NCI-H2227 (cell line): ENCODE measurements around the gene EHMT2.

Experiments used
- DNase-seq: peaks from one replicate; lab custom pipeline; 2025; ENCODE audit not compliant: unreplicated experiment; lab: John Stamatoyannopoulos, UW

EHMT2 gene

DNA sequence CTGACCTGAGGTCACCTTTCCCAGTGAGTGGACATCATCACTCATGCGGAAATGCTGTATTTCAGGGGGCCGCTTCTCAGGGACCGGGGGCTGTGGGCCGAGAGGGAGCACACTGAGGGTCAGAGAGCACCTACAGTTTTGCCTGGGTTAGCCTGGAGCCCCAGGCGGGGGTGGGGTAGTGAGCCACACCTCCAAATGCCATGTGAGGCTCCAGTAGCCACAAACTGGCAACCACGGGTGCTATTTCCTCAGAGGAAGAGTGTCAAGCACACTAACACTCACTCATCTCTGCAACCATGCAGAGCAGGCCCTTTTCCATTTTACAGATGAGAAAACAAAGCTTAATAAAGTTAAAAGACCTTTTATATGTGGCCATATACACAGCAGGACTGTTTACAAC, 4.7 kb downstream of the EHMT2 start:
- DNase-seq, result no peak

GRCh38 chr6:31889331-31889972, 8.0 kb downstream of the EHMT2 start:
- no peak for DNase-seq

- DNase-seq, result peak; percentile 43
Measured at GRCh38 chr6:31888276-31889258, 8.9 kb downstream of the EHMT2 start.

DNA sequence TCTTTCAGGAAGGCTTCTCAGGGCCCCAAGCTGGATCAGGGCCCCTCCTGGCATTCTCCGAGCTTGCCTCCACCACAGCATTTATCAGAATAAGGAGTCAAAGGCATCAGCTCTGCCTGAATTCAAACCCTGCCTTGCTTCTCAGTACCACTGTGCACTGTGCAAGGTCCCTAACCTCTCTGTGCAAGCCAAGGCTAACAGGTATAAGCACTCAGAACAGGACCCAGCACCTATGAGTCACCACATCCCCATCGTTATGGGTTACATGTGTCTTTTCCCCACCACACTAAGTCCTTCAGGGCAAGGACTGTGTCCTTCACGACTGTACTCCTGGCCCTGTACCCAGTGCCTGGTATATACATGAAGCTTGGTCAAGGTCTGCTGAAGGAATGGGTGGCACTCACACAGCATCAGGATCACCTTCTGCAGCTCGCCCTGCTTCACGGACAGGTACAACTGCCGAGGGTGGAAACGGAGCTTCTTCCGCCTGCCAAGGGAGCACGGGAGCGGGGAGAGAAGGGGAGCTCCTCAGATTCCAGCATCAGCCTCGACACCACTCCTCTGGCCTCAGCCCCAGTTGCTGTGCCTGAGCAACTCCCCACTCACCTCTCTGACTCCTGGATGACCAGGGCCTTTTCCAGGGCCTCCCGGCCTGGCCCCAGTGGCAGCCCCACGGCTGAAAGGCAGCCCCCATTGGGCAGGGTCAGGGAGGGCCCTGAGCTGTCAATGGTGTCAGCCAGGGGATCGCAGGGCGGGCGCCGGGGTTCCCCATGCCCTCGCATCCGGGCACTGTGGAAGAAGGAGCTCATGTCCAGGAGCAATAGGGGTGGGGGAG, 10.1 kb downstream of the EHMT2 start:
- no peak for DNase-seq

GRCh38 chr6:31886541-31886991, 10.9 kb downstream of the EHMT2 start:
- no peak for DNase-seq

GRCh38 chr6:31884528-31885035, 12.9 kb downstream of the EHMT2 start:
- DNase-seq, result no peak

GRCh38 chr6:31883676-31884075, 13.8 kb downstream of the EHMT2 start:
- DNase-seq, result no peak

GRCh38 chr6:31882344-31882743, 15.2 kb downstream of the EHMT2 start:
- no peak for DNase-seq

- no peak for DNase-seq
Measured at GRCh38 chr6:31881136-31881859, 16.2 kb downstream of the EHMT2 start.

- no peak for DNase-seq
Measured at GRCh38 chr6:31880616-31881015, 16.9 kb downstream of the EHMT2 start.

DNA sequence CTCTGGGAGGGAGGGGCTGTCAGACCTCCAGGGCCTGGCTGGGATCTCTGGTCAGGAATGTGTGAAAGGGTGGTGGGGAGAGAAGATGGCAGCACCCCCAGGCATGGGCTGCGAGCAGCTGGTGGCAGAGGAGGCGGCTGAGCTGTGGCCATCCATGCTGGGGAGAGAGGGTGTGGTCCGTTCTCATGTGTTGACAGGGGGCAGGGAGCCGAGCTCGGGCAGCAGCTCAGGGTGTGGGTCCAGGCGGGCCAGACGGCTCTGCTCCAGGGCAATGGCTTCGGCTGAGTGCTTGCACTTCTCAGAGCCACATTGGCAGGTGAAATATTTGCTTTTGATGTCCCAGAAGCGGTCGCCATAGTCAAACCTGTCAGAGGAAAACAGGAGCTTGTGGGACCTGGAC, 17.6 kb downstream of the EHMT2 start:
- DNase-seq, result no peak

- DNase-seq, result no peak
Measured at GRCh38 chr6:31879143-31879542, 18.4 kb downstream of the EHMT2 start.

DNA sequence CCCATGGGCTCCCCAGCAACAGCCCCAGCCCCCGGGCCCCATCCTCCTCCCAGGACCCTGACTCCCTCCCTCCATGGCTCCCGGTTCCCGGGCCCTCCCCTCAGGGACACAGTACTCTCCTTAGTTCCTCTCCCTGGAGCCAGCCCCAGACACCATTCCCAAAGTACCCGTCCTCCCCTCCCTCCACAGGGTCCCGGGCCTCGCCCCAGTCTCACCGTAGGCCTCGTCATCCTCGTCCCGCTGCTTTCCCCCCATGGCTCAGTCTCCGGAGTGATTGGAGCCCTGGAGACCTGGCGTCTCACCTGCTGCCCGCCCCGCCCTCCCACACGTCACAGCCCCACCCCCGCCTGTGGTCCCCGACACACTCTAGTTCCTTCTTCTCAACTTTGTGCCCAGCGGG, 18.8 kb downstream of the EHMT2 start, which contains the start of gene SLC44A4:
Gene SLC44A4, minus strand, starts transcription at position 272 of the 400 bp plus-strand sequence. Its CDS starts 17 bp downstream, at position 255.
- DNase-seq, result no peak

GRCh38 chr6:31878222-31878621, 19.3 kb downstream of the EHMT2 start:
- no peak for DNase-seq

GRCh38 chr6:31877651-31878161, 19.8 kb downstream of the EHMT2 start:
- no peak for DNase-seq

GRCh38 chr6:31877125-31877650, 20.3 kb downstream of the EHMT2 start:
- DNase-seq, result no peak

GRCh38 chr6:31876357-31876756, 21.1 kb downstream of the EHMT2 start:
- no peak for DNase-seq

DNA sequence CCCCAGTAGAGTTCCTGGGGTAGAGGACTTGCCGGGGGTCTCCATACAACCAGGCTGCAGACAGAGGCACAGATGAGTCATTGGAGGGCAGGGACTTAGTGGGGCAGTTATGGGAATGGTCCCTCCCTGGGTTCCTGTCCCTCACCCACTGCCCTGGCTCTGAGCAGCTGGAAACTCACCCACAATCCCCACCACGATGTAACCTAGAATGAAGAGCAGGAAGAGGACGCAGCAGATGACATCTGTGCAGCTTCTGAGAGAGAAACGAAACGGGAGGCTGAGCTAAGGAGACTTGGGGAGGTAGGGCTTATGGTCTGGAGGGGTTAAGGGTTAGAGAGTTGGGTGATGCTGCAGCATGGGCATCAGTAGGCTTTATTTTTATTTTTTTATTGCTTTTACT, 21.6 kb downstream of the EHMT2 start:
- DNase-seq, result no peak

DNA sequence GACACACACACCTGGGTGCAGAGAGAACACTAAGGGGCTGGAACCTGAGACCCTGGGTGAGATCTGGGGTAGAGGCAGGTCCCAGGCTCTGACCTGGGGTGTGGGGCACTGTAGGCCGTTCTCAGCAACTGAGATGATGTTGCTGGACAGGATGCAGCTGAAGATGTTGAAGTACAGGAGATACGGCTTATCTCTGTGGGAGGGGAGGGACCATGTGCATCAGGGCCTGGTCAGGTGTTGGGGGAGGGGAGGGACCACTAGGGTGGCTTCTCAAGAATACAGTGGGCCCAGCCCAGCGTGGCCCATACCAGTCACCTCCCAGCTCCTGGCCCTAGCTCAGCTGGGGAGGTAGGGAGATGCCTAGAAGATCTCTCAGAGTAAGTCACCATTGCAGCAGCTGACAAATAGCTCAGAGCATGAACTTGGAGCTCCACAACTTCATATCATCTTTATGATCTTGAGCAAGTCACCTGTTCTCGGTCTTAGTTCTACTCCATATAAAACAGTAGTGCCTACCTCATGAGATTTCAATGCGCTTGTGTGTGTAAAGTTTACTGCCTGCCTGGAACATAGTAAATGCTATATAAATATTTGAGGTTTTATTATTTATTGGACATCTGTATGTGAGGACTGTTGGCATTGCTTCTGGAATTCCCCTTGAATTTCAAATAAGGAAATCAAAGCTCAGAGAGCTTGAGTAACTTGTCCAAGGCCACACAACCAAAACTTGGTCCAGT, 22.5 kb downstream of the EHMT2 start:
- no peak for DNase-seq
